A549 (cell line): Measurements from ENCODE around the gene IDH3B. TPM values are rescaled to one million over a fixed set of nuclear protein-coding genes. Genes with fewer than 3 reads are reported as not detected.

Experiments used
- ATAC-seq, 2 experiments: fragments of 200-7000 bp in 1 of 2; fragments of >200 bp in 1 of 2; cut with Nextera tagmentation in 1 of 2; cut with Tn5 transposase in 1 of 2; 3 replicates each; pipeline versions ENCODE4 v1.8.0 to v1.9.1; 2018 to 2020; ENCODE audit warnings: mild to moderate bottlenecking in 1 of 2, moderate library complexity in 1 of 2
- CTCF ChIA-PET: fragments of 300-600 bp; sonication (Branson Sonifier 250); formaldehyde crosslinking; extraction: SDS; loops from one replicate; lab custom pipeline; 2021; ENCODE audit warnings: antibody characterized with exemption, inconsistent platforms; lab: Yijun Ruan, JAX
- POLR2A ChIA-PET: fragments of 350-600 bp; formaldehyde crosslinking; extraction: SDS; loops from one replicate; lab custom pipeline; 2021; ENCODE audit warnings: antibody characterized with exemption, inconsistent platforms; lab: Yijun Ruan, JAX
- DNase-seq, 2 experiments: peaks; one replicate each; pipeline versions ENCODE4 v3.0.0 to v3.0.0-alpha.2; 2011 to 2016; ENCODE audit warnings: low read depth in 1 of 2, low spot score in 1 of 2
- FAIRE-seq: peaks from 2 replicates; lab custom pipeline; 2011; peaks lifted over from hg19 to GRCh38; lab: Jason Lieb, UNC
- H3K27ac ChIP-seq, 2 experiments: fragments of >200 bp; sonication (Bioruptor Twin); formaldehyde crosslinking; 3 replicates each; pipeline ENCODE4 v1.5.1; 2016 to 2017
- H3K4me1 ChIP-seq: fragments of >200 bp; sonication (Bioruptor Twin); formaldehyde crosslinking; 3 replicates; pipeline ENCODE4 v1.6.1; 2016
- H3K4me2 ChIP-seq: fragments of >200 bp; sonication (Bioruptor Twin); formaldehyde crosslinking; 3 replicates; pipeline ENCODE4 v1.6.1; 2016
- H3K4me3 ChIP-seq: fragments of >200 bp; sonication (Bioruptor Twin); formaldehyde crosslinking; 3 replicates; pipeline ENCODE4 v1.5.1; 2016
- H3K9me3 ChIP-seq: fragments of >200 bp; sonication (Bioruptor Twin); formaldehyde crosslinking; 3 replicates; pipeline ENCODE4 v1.6.1; 2016
- ATOH8 ChIP-seq: fragments of 250-450 bp; sonication (Bioruptor Pico); IDR thresholded peaks from 2 replicates; pipeline ENCODE4 v1.5.0; 2020; ENCODE audit warnings: low read depth, mild to moderate bottlenecking, moderate library complexity
- CBX2 ChIP-seq: fragments of 200-600 bp; sonication (generic); IDR thresholded peaks from 2 replicates; pipeline ENCODE4 v1.6.1; 2016; ENCODE audit warnings: low read depth, mild to moderate bottlenecking, borderline replicate concordance
- CBX8 ChIP-seq: fragments of 200-600 bp; sonication (generic); IDR thresholded peaks from 2 replicates; pipeline ENCODE4 v1.6.1; 2016
- CEBPB ChIP-seq, 2 experiments: fragments of >200 bp in 1 of 2; sonication (Bioruptor Twin) in 1 of 2; formaldehyde crosslinking in 1 of 2; IDR thresholded peaks; 2 replicates each; pipeline ENCODE4 v1.6.1; 2012 to 2016
- CHD2 ChIP-seq: fragments of 150-350 bp; IDR thresholded peaks from 2 replicates; pipeline ENCODE4 v1.6.1; 2014; ENCODE audit warnings: low read length; ENCODE audit not compliant: partially characterized antibody
- CTCF ChIP-seq: fragments of >200 bp; sonication (Bioruptor Twin); formaldehyde crosslinking; IDR thresholded peaks from 3 replicates; pipeline ENCODE4 v1.5.1; 2016
- EHF ChIP-seq: fragments of 250-450 bp; sonication (Bioruptor Pico); IDR thresholded peaks from 2 replicates; pipeline ENCODE4 v1.5.0; 2020; ENCODE audit warnings: mild to moderate bottlenecking
- ESRRA ChIP-seq: fragments of 150-350 bp; IDR thresholded peaks from 2 replicates; pipeline ENCODE4 v1.6.1; 2014; ENCODE audit warnings: mild to moderate bottlenecking, low read length, borderline replicate concordance
- FOSB ChIP-seq: fragments of 250-450 bp; sonication (Bioruptor Pico); IDR thresholded peaks from 2 replicates; pipeline ENCODE4 v1.5.0; 2020; ENCODE audit warnings: mild to moderate bottlenecking, moderate library complexity
- FOXS1 ChIP-seq: fragments of 250-450 bp; sonication (Bioruptor Pico); IDR thresholded peaks from 2 replicates; pipeline ENCODE4 v1.5.0; 2020; ENCODE audit warnings: mild to moderate bottlenecking, moderate library complexity
- HES2 ChIP-seq: fragments of >200 bp; sonication (Bioruptor Twin); formaldehyde crosslinking; IDR thresholded peaks from 2 replicates; pipeline ENCODE4 v1.6.1; 2016
- HOXB13 ChIP-seq: fragments of 250-450 bp; sonication (Bioruptor Pico); IDR thresholded peaks from 2 replicates; pipeline ENCODE4 v1.5.0; 2020; ENCODE audit warnings: low read depth, mild to moderate bottlenecking, moderate library complexity
- HOXB5 ChIP-seq: fragments of 250-450 bp; sonication (Bioruptor Pico); IDR thresholded peaks from 2 replicates; pipeline ENCODE4 v1.5.0; 2020; ENCODE audit warnings: mild to moderate bottlenecking, moderate library complexity
- JUN ChIP-seq, 2 experiments: fragments of >200 bp; sonication (Bioruptor Twin); formaldehyde crosslinking; IDR thresholded peaks; 2 replicates in 1 of 2; 3 replicates in 1 of 2; pipeline ENCODE4 v1.6.1; 2016 to 2017
- JUNB ChIP-seq: fragments of >200 bp; sonication (Bioruptor Twin); formaldehyde crosslinking; IDR thresholded peaks from 2 replicates; pipeline ENCODE4 v1.6.1; 2016
- KDM1A ChIP-seq: fragments of 200-600 bp; sonication (generic); IDR thresholded peaks from 2 replicates; pipeline ENCODE4 v1.6.1; 2016; ENCODE audit warnings: low read depth, mild to moderate bottlenecking
- KDM5A ChIP-seq: fragments of 200-600 bp; sonication (generic); IDR thresholded peaks from 2 replicates; pipeline ENCODE4 v1.6.1; 2016; ENCODE audit warnings: antibody characterized with exemption, mild to moderate bottlenecking
- MAFK ChIP-seq: fragments of 450-650 bp; IDR thresholded peaks from 2 replicates; pipeline ENCODE4 v1.6.1; 2014; ENCODE audit not compliant: partially characterized antibody
- MAZ ChIP-seq: fragments of 150-350 bp; IDR thresholded peaks from 2 replicates; pipeline ENCODE4 v1.6.1; 2014; ENCODE audit warnings: antibody characterized with exemption, low read depth, low read length, borderline replicate concordance
- NFE2L2 ChIP-seq: fragments of 150-350 bp; conservative IDR thresholded peaks from 2 replicates; pipeline ENCODE4 v1.6.1; 2014; ENCODE audit warnings: low read length
- NPAS2 ChIP-seq: fragments of 250-450 bp; sonication (Bioruptor Pico); IDR thresholded peaks from 2 replicates; pipeline ENCODE4 v1.8.0; 2022; ENCODE audit warnings: mild to moderate bottlenecking, moderate library complexity, borderline replicate concordance
- NR3C1 ChIP-seq: fragments of >200 bp; sonication (Bioruptor Twin); formaldehyde crosslinking; IDR thresholded peaks from 3 replicates; pipeline ENCODE4 v1.6.1; 2017
- POLR2A ChIP-seq: IDR thresholded peaks from 2 replicates; pipeline ENCODE4 v1.6.1; 2012; ENCODE audit warnings: mild to moderate bottlenecking, low read length
- RAD21 ChIP-seq, 2 experiments: fragments of >200 bp in 1 of 2; sonication (Bioruptor Twin) in 1 of 2; formaldehyde crosslinking in 1 of 2; IDR thresholded peaks in 1 of 2; conservative IDR thresholded peaks in 1 of 2; 2 replicates in 1 of 2; 3 replicates in 1 of 2; pipeline ENCODE4 v1.6.1; 2012 to 2018; ENCODE audit warnings: inconsistent platforms in 1 of 2
- RARB ChIP-seq: fragments of 250-450 bp; sonication (Bioruptor Pico); IDR thresholded peaks from 2 replicates; pipeline ENCODE4 v1.8.0; 2021; ENCODE audit warnings: mild to moderate bottlenecking, moderate library complexity
- REST ChIP-seq: fragments of 200-600 bp; sonication (generic); IDR thresholded peaks from 2 replicates; pipeline ENCODE4 v1.6.1; 2016; ENCODE audit warnings: antibody characterized with exemption, mild to moderate bottlenecking, moderate library complexity
- RNF2 ChIP-seq: fragments of 200-600 bp; sonication (generic); IDR thresholded peaks from 2 replicates; pipeline ENCODE4 v1.6.1; 2016; ENCODE audit warnings: low read depth, mild to moderate bottlenecking, antibody characterized with exemption, moderate library complexity, borderline replicate concordance
- SMC3 ChIP-seq: fragments of >200 bp; sonication (Bioruptor Twin); formaldehyde crosslinking; IDR thresholded peaks from 3 replicates; pipeline ENCODE4 v1.6.1; 2018; ENCODE audit warnings: inconsistent platforms
- SREBF2 ChIP-seq: fragments of 450-650 bp; IDR thresholded peaks from 2 replicates; pipeline ENCODE4 v1.6.1; 2014; ENCODE audit warnings: mild to moderate bottlenecking, moderate library complexity
- TP53 ChIP-seq: fragments of 250-450 bp; sonication (Bioruptor Pico); IDR thresholded peaks from 2 replicates; pipeline ENCODE4 v1.5.0; 2021; ENCODE audit warnings: mild to moderate bottlenecking, moderate library complexity
- USF2 ChIP-seq: fragments of 450-650 bp; IDR thresholded peaks from 2 replicates; pipeline ENCODE4 v1.6.1; 2014; ENCODE audit warnings: antibody characterized with exemption
- ZC3H11A ChIP-seq: fragments of 450-650 bp; IDR thresholded peaks from 2 replicates; pipeline ENCODE4 v1.6.1; 2014; ENCODE audit warnings: antibody characterized with exemption, mild to moderate bottlenecking
- WGBS: methylation state at CpG from one replicate; pipeline ENCODE4 v1.1.6; 2017; ENCODE audit errors: missing lambda C conversion rate; 5-methylcytosine and 5-hydroxymethylcytosine counted together
- polyA plus RNA-seq, 4 experiments: library from polyadenylated mRNA; depleted of rRNA in 3 of 4; stranded (reverse); fragments of >200 nt; fragmentation: RNase III in 1 of 4; extraction: RNeasy Plus Mini Kit Qiagen cat#74134 plus additional on column Dnase treatment in 1 of 4; gene quantifications; 2 replicates in 3 of 4; 3 replicates in 1 of 4; pipeline ENCODE4 v1.2.3, GENCODE V29; 2011 to 2017

The IDH3B gene
- polyA plus RNA-seq, 2 of the 4 experiments (the other 2 are of a cell fraction): 154 to 200 TPM

- no peak for FAIRE-seq
- ATAC-seq: no peak
- H3K4me2 ChIP-seq: no peak overlapping the region
- TF ChIP-seq FOSB (CRISPR knock-in tag) (no peak), ESRRA (no peak), MAZ (no peak), HOXB5 (CRISPR knock-in tag) (no peak), TP53 (CRISPR knock-in tag) (no peak), RNF2 (no peak)
- H3K27ac ChIP-seq: no peak overlapping the region
- H3K4me1 ChIP-seq: peaks cover 20% of the 10 kb centered on the region
- no peak overlapping the region for H3K4me3 ChIP-seq
- no peak for DNase-seq
- peaks cover 10% of the 10 kb centered on the region for H3K9me3 ChIP-seq
- ChIA-PET CTCF (interaction anchor here (0.7 to 3.2 kb wide), 5 partner anchors 9 to 377 kb away, joined by 3 to 12 read pairs (median 6); no protein-coding TSS in a partner anchor), POLR2A (no interaction called here)
- 59% methylated on average over 4 of the region's 4 CpGs for WGBS
These were observed 39.8 kb downstream of the IDH3B start for GRCh38 chr20:2624190-2624589.

GRCh38 chr20:2619961-2620595 is 43.9 kb downstream of the IDH3B start:
- ChIA-PET POLR2A (no interaction called here), CTCF (interaction anchor here (1.5 kb wide), 1 partner anchor 11 kb away, joined by 6 read pairs; no protein-coding TSS in a partner anchor)
- Histone ChIP-seq H3K4me3 (no peak overlapping the region), H3K9me3 (peaks cover 10% of the 10 kb centered on the region), H3K4me2 (0 out of 3 replicates have a peak overlapping the region, but pooled peaks have one; percentile 6), H3K27ac (0 out of 6 replicates have a peak overlapping the region, but pooled peaks of 1 of the 2 experiments have one; percentile 9), H3K4me1 (peaks cover 7% of the 10 kb centered on the region; the same call in 2 of the 3 replicates)
- DNase-seq: peak; percentile 19 to 29
- WGBS: 30% methylated on average over 3 of the region's 3 CpGs
- FAIRE-seq: peak; percentile 18
- peak; percentile 28 to 57; a peak in 2 of 6 replicates for ATAC-seq
- TF ChIP-seq CHD2 (no peak), RNF2 (no peak), MAFK (peak; percentile 15), SMC3 (no peak), CBX8 (no peak), NFE2L2 (no peak), FOSB (CRISPR knock-in tag) (no peak), HOXB13 (CRISPR knock-in tag) (no peak), EHF (no peak), POLR2A (no peak), RAD21 (conservative IDR thresholded peaks at IDR 0.05 in 1 of 2, IDR thresholded peaks at IDR 0.05 in 1 of 2) (no peak), SREBF2 (no peak), JUNB (peak; percentile 43; the same call in 1 of the 2 replicates), NR3C1 (no peak), NPAS2 (CRISPR knock-in tag) (no peak), KDM5A (no peak), KDM1A (no peak), USF2 (no peak), CBX2 (no peak), JUN (IDR thresholded peaks at IDR 0.05) (no peak), FOXS1 (CRISPR knock-in tag) (no peak), ATOH8 (CRISPR knock-in tag) (no peak), REST (no peak), CTCF (no peak), ZC3H11A (no peak), HES2 (0 out of 2 replicates have a peak, but pooled peaks have one; percentile 18), CEBPB (IDR thresholded peaks at IDR 0.05) (peak in 1 of 2 experiments; percentile 41; a peak in 1 of 4 replicates), RARB (CRISPR knock-in tag) (no peak)
